HK-2 (cell line): Measurements from ENCODE around the gene SND1.

Source experiments
- DNase-seq: peaks from one replicate; pipeline ENCODE4 v3.0.0-alpha.2; 2018; ENCODE audit not compliant: unreplicated experiment

Gene SND1

DNA sequence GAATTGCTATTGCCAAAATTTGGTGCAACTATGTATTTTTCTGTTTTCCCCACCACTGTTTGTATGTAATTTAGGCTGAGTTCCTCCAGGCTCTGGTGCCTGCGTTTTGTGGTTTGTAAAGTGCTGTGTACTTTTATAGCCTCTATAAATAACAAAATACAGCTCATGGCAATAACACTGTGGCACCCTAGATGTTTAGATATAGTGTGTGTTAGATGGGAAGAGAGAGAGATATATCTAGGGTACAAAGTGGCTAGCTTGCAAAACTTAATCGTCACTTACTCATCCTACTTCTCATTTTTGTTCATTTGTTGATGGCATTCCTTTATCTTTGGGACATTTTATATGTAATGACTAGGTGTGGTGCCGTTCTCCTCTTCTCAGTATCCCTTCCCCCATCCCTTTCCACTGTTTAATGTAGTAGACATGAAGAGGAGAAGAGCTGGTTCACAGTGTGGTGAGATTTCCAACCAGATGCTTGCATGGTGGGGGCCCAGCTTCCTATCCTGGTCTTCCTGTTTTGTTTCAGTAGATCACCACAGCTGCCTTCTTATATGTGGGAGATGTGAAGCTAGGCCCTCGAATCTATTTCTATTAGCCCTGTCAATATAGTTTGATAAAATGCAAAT, 115.0 kb downstream of the SND1 start:
- no peak for DNase-seq

DNA sequence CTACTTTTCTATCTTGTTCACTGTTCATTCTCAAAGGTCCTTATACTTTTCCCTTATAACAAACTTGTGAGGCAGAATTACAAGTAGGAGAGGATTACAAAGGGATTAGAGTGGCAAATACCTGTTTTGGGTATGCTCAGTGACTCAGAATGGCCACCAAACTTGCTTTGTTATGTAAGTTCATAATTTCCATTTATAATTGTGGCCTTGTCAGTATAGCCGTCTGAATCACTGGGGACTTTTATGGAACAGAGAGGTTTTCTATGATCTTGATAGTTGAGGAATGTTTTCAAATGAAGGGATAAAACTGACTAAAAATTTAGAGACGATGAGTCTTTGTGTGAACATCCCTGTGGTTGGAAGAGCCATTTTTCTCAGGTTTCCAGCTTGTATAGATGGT, 116.2 kb downstream of the SND1 start:
- DNase-seq = no peak

DNA sequence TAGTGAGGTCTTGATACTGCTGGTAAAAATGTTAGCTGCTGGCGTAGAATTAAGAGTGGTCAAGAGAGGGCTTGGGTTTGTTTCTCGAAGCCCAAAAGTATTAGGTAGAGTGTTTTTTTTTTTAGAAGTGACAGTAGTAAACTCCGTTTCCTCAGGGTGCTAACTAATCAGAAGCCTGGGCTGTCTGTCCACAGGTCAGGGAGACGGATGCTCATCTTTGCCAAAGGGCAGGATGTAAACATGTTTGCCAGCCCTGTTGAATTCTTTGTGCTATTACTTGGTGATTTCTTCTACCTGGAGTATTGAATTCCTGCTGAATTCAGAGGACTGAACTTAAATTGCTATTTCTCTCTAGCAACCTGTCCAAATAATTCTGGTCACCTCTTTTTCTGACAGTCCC, 117.1 kb downstream of the SND1 start:
- no peak for DNase-seq

DNA sequence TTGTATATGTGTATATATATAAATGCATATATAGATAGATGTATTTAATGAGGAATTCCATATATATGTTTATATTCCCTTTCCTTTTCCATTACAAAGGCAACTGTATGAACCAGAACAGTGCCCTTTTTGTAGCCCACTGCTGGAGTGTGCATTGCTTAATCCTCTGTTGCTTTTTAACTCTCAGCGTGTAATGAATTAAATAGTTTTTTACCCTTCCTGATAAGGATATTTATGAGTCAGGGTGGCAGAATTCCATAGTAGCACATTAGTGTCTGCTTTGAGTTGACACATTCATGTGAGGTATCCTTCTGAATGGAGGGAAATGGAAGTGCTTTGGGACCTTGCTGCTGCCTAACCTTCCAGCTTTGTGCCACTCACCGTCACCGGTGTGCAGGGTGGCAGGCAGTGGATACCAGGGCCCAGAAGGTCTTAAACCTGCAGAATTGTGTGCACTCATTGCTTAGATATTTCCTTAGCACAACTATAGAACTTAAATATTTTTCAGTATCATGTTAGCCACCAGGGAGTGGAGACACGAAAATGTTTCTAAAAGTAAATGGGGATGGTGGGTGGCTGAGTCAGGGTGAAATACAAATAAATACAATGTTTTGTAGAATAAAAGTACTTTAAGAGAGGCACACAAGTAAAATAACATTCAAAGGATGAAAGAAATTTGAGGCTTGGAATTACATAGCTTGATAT, 117.9 kb downstream of the SND1 start:
- DNase-seq = no peak

GRCh38 chr7:127770885-127771284, 118.9 kb downstream of the SND1 start:
- DNase-seq = no peak

- DNase-seq = no peak
These were observed 119.7 kb downstream of the SND1 start for GRCh38 chr7:127771707-127772106.

GRCh38 chr7:127776776-127777386, 124.9 kb downstream of the SND1 start:
- peak; percentile 36 for DNase-seq

- no peak for DNase-seq
These were observed 128.5 kb downstream of the SND1 start for GRCh38 chr7:127780489-127780888.

DNA sequence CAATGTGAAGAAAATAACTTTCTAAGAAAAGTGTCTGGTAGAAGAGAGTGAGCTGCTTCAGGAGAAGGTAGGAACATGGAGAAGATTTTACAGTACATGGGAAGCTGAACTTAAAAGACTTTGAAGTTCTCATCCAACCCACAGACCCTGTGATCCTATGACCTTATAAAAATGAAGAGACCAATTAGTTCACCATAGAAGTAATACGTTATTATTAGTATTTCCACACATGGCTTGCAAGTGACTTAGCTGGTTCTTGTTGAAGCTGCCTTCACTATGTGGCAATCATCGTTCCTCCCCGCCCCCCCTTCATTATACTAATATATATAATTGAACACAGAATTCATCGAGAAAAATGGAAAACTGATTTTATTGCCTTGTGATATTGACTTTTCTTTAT, 129.1 kb downstream of the SND1 start:
- DNase-seq = no peak

GRCh38 chr7:127782075-127782474, 130.1 kb downstream of the SND1 start:
- no peak for DNase-seq

GRCh38 chr7:127782654-127783559, 130.9 kb downstream of the SND1 start:
- no peak for DNase-seq

GRCh38 chr7:127786184-127786583, 134.2 kb downstream of the SND1 start:
- DNase-seq = no peak

DNA sequence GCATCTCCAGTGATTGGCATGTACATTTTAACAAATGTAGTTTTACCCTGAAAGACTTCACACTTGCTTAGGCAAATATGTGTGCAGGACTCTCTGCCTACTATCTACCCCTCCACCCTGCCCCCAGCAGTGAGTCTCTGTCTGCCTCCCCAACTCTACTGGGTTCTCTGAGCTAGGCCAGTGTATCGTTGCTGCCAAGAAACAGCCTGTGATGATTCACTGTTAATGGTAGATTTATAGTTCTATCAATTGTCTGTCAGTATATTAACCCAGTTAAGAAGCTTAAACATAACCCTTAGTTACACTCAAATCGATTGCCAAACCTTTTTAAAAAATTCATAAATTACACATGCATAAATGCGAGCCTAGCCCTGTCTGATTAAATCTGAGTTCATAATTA, 137.0 kb downstream of the SND1 start:
- DNase-seq = no peak

DNA sequence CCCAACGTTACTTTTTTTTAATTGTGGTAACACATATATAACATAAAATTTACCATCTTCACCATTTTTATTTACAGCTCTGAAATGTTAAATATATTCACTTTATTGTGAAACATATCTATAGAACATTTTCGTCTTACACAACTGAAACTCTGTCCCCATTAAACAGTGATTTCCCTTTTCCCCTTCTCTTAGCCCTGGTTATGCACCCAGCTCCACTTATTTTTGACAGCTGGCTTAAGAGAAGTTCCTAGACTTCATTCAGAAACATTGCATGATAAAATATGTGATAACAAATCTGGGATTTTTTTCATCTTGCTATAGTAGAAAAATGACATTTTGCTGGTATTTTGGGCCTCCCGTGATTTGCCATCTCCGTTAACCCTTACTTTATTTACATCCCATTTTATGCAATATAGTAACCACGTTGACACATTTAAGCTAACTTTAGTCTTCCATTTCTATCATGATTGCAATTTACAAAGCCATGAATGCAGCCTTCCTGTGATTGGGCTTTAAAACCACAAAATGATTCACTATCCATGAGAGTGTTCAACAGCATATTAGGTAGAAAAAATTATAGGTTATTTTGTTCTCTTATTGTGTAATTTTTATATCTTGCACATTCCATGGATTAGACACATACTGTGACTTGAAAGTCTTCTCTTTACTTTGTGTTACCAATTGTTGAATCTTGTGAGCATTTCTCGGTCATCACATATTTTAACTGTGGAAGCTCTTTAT, 139.6 kb downstream of the SND1 start:
- no peak for DNase-seq

- peak; percentile 13 for DNase-seq
These were observed 140.7 kb downstream of the SND1 start for GRCh38 chr7:127792528-127793342.

GRCh38 chr7:127793582-127793981, 141.6 kb downstream of the SND1 start:
- DNase-seq = no peak

- no peak for DNase-seq
These were observed 142.1 kb downstream of the SND1 start for GRCh38 chr7:127794136-127794535.

DNA sequence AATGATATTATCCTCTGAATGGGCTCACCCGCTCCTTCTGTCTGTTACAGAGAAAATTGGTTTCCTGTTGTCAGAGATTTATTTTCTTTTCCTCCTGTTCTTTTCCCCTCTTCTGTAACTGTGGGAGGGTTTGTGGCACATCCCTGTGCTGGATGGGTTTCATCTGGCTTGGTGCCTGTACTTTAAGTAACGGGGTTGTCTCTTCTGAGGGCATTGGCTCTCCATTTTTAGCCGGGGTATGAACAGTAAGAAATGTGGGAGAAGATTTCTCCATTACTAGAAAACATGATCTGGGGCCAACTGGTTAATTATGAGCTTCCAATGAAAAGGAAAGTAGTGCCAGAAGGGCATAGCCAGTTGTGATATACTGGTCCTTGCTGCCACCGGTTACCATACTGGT, 142.6 kb downstream of the SND1 start:
- DNase-seq = no peak

- DNase-seq = no peak
These were observed 146.0 kb downstream of the SND1 start for GRCh38 chr7:127798023-127798422.

DNA sequence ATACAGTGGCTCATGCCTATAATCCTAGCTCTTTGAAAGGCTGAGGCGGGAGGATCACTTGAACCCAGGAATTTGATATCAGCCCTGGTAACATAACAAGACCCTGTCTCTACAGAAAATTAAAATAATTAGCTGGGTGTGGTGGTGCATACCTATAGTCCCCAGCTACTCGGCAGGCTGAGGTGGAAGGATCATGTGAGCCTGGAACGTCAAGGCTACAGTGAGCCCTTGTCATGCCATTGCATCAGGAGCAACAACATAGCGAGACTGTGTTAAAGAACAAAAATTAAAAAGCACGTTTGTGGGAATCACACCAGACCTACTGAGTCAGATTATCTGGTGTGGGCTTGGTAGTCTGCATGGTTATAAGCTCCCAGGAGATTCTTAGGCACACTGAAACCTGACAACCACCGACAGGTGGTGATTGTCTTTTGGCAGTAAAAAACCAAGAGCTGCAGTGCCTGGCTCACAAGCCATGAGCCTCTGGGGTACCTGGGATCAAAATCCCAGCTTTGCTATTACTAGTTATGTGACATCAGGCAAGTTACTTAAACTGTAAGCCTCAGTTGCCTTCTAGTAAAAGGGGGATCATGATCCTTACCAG, 146.9 kb downstream of the SND1 start:
- no peak for DNase-seq
